ENCODE results near the gene GAPT. TPM values are rescaled to one million over a fixed set of nuclear protein-coding genes. Genes with fewer than 3 reads are reported as not detected.
"Not testable (repeated sequence)": the region's sequence is repeated elsewhere in the genome, so short reads cannot be mapped to it uniquely, and the experiment has no call there.

The GAPT gene
- polyA plus RNA-seq, 1 donor, result 0.55 TPM

DNA sequence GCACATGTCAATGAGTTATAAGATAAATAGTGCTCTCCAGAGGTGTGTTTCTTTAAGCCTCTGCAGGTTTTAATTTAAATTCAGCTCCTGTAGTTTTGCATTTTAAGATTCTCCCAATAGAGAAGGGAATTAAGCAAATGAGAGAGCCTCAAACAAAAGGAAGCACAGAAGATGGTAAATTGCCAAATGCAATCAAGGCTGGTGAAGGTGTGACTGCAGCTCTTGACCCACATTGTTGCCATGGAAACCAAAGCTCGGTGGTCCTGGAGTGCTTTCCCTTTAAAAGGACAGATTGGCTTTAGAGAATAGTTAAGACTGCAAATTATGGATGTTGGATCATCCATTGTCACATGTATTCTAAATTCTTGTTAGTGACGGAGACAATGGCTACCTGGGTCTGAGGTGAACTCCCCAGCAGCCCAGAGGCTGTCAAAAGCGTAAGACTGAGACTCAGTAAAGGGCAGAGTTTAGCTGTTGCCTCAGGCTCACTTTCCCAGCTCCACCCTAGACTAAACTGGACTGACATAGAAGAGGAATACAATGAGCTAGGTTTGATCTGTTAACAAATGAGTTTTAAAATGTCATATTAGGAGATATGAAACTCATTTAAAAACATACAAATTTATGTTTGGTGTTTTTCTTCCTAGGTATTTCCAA lies 12.3 kb downstream of the GAPT start:
- DNase-seq, result no peak

DNA sequence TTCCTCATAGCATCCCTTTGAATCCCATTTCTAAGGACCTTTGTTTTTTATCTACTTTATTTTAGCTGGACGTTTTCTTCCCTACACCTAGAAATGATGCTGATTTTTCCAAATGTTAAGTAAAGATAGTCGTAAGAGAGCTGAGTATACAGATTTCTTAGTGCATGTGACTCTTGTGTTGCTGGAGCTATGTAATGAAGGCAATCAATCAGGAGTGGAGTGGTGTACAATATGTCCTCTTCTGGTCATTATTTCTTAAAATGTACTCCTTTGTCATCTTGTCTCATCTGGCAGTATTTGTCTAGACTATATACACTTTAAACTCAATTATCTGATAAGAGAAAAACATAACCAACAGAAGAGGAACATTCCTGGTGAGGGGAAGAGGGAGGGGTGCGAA lies 13.5 kb downstream of the GAPT start:
- DNase-seq, result no peak

DNA sequence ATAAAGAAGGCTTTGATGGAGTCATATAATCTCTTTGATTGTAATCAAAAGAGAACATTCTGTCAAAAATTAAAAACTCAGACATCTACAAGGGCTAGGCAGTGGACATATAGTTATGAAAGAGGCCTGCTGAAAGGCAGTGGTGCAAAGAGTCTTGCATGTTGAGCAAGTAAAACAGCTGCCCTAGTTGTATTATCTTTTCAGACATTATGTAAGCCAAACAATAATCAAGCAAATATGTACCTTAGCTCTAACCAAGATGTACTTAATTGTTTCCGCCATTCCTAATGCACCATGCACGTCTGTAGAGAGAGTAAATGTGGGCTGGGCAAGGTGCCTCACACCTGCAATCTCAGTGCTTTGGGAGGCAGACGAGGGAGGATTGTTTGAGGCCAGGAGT lies 14.3 kb downstream of the GAPT start:
- no peak for DNase-seq

DNA sequence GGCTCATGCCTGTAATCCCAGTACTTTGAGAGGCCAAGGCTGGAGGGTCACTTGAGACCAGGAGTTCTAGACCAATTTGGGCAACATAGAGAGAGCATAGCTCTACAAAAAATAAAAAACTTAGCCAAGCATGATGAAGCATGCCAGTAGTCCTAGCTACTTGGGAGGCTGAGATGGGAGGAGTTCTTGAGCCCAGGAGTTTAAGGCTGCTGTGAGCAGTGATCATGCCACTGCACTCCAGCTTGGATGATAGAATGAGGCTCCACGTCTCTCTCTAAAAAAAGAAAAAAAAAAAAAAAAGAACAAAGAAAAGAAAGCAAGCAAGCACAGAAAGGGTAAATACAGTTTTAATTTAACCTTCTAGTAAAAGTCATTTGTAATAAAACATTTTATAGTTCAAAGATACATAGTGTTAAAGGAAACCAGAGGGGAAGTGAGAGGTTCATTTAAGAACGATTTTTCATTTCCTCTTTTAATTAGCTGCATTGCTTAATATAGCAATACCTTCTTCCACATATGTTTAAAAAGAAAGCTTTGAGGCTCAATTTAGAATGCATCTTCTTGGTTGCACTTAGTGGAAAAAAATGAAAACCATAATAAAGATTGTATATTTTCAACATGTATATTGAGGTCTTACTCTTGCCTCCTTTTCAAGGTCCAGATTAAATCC lies 14.9 kb downstream of the GAPT start:
- DNase-seq, result no peak

DNA sequence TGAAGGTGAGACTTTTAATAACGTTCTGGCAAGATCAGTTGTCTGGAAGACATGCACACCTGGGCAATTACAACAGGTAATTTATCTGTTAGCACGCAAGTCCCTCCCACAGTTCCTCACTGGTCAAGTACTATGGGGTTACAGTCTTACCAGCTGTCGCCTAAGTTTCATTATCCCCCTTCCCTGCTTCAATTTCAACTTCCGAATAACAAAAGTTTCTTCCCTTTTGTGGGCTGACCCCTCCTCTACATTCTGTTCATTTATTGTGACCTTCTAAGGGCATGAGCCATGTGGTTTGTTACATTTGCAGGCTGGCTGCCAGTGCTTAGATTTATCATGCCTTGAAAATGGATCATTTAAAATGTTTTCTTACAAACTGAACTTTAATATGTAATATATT lies 16.5 kb downstream of the GAPT start:
- no peak for DNase-seq

DNA sequence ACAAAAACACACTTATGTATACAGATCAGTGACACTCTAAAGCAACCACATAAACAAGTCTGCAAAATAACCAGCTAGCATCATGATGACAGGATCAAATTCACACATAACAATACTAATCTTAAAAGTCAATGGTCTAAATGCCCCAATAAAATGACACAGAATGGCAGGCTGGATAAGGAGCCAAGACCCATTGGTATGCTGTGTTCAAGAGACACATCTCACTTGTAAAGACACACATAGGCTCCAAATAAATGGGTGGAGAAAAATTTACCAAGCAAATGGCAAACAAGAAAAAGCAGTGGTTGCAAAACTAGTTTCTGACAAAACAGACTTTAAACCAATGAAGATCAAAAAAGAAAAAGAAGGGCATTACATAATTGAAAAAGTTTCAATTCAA lies 26.0 kb downstream of the GAPT start:
- no peak for DNase-seq

DNA sequence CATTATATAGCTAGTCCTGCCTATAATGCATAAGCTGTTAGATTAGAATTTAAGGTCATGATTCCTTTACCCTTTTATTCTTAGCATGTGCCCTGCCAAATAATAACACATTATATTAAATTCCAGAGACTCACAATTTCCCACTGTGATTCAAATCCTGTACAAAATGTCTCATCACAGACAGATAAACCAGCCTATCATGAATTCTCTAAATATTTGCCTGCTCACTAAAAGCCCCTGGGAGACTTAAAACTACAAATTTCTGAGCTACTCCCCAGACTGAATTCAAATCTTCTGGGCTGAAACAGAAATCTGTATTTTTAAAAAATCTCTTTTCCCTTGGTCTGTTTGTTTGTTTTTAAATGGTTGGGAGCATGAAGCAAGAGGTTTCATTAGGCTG lies 32.7 kb downstream of the GAPT start:
- DNase-seq, result no peak

DNA sequence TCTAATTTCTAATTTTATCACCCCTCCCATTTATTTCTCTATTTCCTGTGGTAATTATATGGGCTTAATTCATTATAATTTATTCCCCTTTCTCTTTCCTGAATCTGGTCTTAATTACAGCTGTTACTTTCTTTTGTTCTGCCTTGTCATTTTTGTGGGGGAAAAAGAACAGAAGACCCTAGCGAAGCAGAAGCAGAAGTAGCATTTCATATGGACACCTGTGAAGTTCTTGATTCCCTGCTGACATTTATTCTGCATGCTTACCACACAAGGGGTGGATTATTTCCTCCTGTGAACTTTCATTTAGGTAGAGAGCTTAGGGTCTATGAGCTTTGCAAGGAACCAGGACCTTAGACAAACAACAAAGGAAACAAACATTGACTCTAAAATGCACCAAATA lies 33.3 kb downstream of the GAPT start:
- no peak for DNase-seq

DNA sequence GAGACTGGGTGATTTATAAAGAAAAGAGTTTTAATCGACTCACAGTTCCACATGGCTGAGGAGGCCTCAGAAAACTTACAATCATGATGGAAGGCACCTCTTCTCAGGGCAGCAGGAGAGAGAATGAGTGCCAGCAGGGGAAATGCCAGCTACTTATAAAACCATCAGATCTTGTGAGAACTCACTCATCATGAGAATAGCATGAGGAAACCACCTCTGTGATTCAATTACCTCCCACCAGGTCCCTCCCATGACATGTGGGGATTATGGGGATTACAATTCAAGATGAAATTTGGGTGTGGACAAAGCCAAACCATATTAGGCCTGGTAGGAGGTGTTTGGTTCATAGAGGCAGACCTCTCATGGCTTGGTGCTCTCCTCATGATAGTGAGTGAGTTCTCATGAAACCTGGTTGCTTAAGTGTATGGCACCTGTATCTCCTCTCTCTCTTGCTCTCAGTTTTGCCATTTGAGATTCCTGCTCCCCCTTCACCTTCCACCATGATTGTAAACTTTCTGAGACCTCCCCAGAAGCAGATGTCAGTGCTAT lies 39.8 kb downstream of the GAPT start:
- no peak for DNase-seq

DNA sequence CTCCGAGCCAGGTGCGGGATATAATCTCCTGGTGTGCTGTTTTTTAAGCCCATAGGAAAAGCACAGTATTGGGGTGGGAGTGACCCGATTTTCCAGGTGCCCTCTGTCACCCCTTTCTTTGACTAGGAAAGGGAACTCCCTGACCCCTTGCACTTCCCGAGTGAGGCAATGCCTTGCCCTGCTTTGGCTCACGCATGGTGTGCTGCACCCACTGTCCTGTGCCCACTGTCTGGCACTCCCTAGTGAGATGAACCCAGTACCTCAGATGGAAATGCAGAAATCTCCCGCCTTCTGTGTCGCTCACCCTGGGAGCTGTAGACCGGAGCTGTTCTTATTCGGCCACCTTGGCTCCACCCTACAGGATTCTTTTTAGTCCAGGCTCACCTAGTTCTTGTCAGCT lies 50.7 kb downstream of the GAPT start:
- DNase-seq, result not testable (repeated sequence)

DNA sequence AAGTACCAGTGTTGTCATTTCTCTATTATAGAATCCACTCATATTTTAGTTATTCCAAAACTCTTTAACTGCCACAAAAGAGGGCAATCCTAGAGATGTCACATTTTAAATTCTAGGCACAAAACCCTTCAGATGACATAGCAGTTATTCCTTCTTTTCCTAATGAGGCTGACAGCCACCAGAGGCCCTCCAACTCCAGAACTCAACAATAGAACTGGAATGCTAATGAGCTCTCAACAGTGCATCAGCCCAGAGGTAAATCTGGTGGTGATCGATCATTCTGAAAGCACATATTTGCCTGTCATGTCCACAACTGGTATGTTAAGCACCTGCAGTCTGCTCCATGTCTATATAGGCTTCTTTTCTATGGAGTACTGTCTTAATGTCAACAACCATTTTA lies 51.5 kb downstream of the GAPT start:
- no peak for DNase-seq

DNA sequence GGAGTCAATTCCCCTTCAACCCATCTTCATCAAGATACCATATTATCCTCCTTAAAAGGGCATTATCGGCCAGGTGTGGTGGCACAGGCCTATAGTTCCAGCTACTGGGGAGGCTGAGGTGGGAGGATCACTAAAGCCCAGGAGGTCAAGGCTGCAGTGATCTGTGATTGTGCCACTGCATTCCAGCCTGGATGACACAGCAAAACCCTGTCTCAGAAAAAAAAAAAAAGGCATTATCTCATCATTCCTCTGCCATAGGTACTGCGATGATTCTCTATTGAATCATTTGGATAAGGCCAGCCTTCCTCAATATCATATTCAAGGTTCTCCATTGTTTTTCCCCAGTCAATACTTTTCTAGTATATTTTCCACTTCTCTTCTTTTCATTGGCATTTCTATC lies 52.5 kb downstream of the GAPT start:
- no peak for DNase-seq

DNA sequence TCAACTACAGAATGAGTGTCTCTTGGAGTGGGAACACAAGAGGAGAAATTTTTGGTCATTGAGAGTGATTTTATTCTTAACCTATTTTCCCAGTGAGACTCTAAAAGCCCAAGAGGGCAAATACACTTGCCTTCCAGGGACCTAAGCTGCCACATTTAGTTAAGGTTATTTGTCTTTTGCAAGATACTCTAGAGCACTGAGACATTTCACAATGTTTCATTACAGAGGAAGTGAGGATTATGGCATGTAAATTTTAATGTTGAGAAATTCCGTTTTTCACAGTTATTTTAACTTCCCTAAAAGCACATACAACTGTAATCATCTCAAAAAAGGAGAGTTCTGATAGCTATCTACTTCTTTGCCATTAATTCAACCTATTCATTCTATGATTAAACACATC lies 53.0 kb downstream of the GAPT start:
- no peak for DNase-seq

DNA sequence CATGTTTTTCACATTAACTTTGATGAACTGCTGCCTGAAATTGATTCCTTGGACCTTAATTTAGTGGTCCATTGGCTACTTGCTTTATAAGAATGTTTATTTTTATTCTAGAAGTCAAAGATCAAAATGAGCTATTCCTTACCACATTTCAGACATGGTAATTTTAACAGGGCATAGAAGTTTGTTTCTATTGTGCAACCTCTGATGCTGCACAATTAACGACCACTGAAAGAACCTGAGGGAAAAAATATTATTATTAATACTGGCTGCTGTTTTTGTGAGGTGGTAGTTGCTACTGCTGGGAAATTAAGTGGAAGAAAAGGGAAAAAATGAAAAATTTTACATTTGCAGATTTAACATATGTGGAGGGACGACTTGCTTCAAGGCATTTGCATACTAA lies 53.7 kb downstream of the GAPT start:
- no peak for DNase-seq

DNA sequence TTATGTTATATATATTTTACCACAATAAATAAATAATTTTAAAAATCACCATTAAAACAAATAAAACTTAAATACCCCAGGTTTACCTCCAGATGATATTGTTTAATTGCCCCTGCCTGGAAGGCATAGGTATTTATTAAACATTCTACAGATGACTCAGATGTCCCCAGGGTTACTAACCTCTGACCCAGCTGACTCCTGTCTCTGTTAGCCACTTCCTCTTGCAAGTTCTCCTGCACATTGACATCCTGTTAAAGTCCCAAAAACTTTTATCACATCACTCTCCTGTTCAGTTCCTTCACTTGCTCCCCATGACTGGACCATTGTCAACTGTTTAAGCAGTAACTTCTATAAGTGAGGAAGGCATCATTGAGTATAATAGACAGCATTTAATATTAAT lies 54.7 kb downstream of the GAPT start:
- no peak for DNase-seq

Other genes with a start within 250 kb of the GAPT start
- 206 TPM for gene PLK2, start 31.3 kb upstream of the GAPT start, polyA plus RNA-seq (ENCODE audit: insufficient read length)
- gene RAB3C, start 91.6 kb downstream of the GAPT start, polyA plus RNA-seq (ENCODE audit: insufficient read length), result 2.6 TPM